ENCODE measurements around the gene GRIA1. TPM values are rescaled to one million over a fixed set of nuclear protein-coding genes. Genes with fewer than 3 reads are reported as not detected.

GRIA1 gene
- total RNA-seq = not detected in 2 replicates

GRCh38 chr5:153490118-153491037, at the start of gene GRIA1:
TSS of gene GRIA1 (plus strand) at chr5:153490670.

Measured in mesangial cell (primary cell).